Activated CD8-positive, alpha-beta memory T cell treated with anti-CD3 and anti-CD28 coated beads, Interleukin-2, amount 50 U/mL, for 4 hours (primary cell): ENCODE measurements around the gene POLR1G.
"Not testable (repeated sequence)": the region's sequence is repeated elsewhere in the genome, so short reads cannot be mapped to it uniquely, and the experiment has no call there.

Experiments used
- DNase-seq: peaks from one replicate; pipeline ENCODE4 v3.0.0-alpha.2; 2020

Gene POLR1G

GRCh38 chr19:45423033-45423588 is 16.7 kb downstream of the POLR1G start:
- DNase-seq: peak; percentile 82

GRCh38 chr19:45423589-45424190 is 17.2 kb downstream of the POLR1G start, which contains the start of gene ERCC1:
ERCC1 (minus strand) TSS chr19:45423917; CDS start chr19:45423374, 543 bp downstream.
- peak; percentile 63 for DNase-seq

DNA sequence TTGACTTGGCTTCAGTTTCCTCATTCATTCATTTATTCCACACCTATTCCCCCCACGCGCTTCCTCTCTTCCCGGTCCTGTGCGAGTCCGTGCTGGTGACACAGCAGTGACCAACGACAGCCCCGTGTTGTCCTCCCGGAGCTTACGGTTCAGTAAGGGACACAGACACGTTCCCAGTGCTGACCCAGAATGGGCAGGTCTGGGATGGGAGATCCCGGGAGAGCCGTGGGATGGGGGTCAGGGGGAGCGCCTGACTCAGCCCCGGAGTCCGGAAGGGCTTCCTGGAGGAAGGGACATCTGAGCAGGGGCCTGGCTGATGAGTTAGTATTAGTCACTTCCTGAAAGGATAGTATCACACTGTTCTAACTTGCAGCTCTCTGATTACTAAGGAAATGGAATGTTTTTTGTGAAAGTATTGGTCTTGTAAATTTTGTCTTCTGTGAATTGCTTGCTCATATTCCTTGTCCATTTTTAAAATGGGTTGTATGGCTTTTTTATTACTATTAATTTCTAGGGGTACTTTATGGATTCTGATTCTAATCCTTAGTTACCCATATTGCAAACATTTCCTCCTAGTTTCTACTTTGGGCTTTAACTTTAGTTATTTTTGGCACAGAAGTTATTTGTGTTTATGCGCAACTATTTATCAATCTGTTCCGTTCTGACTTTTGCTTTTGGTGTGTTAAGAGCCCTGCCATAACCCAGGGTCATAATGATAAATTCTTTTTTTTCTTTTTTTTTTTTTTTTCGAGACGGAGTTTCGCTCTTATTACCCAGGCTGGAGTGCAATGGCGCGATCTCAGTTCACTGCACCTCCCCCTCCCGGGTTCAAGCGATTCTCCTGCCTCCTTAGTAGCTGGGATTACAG is 18.0 kb downstream of the POLR1G start:
- no peak for DNase-seq

DNA sequence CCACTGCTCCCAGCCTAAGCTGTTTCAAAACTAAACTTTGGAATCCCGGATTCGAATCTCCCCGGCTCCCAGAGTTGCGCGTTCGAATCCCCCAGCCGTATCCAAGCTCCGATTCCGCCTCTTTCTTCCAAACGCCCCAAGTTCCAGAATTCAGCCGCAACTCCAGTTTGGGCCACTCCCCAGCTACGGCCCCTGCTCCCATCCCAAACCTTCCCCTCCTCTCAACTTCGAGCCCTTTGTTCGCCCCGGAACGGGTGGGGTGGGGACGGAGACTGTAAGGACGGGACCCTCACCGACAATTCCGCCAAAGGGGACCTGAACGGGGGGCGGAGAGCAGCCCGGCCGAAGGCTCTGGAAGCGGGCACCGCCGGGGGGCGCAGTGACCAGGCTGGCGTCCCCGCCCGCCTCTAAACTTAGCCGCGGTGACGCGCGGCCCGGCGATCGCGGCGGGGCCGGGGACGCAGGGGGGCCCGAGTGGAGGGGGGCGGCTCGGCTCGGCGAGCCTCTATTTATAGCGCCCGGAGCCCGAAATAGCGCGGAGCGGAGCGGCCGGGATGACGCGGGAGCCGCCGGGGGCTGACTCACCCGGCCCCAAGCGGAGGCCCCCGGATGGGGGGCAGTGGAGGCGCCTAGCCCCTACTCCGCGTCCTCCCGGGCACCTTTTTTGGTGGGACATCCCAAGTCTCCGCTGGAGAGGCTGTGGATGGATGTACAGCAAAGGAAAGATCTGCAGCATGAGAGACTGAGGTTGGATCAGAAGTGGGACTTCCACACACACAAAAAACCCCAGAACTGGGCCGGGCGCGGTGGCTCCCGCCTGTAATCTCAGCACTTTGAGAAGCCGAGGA is 22.2 kb downstream of the POLR1G start:
- DNase-seq: peak; percentile 48

DNA sequence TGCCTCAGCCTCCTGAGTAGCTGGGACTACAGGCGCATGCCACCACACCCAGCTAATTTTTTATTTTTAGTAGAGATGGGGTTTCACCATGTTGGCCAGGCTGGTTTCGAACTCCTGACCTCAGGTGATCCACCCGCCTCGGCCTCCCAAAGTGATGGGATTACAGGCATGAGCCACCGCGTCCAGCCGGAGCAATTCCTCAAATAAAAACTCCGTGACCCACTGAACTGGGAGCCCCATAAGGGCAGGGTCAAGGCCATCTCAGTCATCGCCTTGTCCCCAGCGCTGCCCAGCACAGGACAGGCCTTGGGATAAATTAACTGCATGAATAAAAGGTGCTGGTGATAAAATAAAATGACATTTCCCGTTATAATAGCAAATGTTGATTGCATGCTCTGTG is 23.5 kb downstream of the POLR1G start:
- not testable (repeated sequence) for DNase-seq

GRCh38 chr19:45431008-45431407 is 24.6 kb downstream of the POLR1G start:
- not testable (repeated sequence) for DNase-seq

- not testable (repeated sequence) for DNase-seq
Measured at GRCh38 chr19:45432543-45432942, 26.1 kb downstream of the POLR1G start.

GRCh38 chr19:45437328-45437727 is 30.9 kb downstream of the POLR1G start:
- no peak for DNase-seq

GRCh38 chr19:45439190-45439568 is 32.7 kb downstream of the POLR1G start:
- DNase-seq: no peak

DNA sequence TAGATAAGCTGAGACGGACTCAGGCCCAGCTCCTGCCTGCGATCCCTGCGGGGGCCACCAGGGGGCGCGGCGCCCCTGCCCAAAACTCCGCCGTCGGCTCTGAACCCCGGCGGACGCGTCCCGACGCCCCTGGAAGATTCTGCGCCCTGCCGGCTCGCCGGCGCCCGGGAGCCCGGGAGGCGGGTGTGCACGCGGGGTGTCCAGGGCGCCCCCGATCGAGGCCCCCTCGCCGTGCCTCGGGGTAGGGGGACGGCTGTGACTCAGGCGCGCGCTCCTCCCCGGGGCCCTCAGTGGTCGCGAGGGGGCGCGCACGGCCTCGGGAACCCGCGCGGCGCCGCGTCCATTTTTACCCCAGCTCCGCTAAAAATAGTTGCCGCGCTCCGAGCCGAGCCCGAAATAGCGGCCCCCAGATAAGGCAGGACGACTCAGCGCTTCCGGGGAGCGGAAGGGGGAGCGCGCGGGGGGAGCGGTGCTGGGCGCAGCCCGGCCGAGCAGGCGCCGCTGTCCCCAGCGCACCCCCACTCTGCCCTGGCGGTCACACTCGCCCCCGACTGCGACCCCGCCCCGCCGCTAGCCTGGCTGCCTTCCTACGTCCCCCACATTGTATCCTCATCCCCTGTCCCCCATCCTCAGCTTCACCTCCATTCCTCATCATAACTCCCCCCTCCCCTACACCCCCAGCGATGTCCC is 33.3 kb downstream of the POLR1G start:
- DNase-seq: peak; percentile 87

GRCh38 chr19:45440259-45440638 is 33.8 kb downstream of the POLR1G start:
- DNase-seq: no peak

DNA sequence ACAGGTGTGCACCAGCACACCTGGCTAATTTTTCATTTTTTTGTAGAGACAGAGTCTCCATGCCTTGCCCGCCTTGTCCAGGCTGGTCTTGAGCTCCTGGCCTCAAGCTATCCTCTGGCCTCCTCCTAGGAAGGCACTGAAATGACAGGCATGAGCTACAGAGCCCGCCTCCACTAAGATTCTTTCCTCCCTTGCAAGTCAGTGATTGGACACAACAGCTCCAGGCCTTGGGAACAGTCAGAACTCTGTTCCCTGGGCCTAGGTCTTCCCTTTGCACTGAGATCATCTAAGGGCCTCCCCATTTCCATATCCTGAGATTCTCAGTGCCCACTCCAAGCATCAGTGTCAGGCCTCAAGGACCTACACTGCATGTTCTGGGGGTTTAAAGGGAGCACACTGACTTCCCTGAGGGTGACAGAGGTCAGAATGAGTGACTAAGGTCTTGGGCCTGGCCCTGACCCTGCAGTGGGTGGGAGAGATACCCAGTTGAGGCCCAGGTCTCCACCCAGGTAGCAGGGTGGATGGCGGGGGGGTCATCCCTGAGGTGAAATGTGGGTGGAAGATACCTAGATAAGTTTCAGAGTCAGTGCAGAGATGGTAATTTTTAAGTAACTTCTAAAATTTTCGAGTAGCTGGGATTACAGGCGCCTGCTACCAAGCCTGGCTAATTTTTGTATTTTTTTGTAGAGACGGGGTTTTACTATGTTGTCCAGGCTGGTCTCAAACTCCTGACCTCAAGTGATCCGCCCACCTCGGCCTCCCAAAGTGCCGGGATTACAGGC is 34.6 kb downstream of the POLR1G start:
- no peak for DNase-seq

DNA sequence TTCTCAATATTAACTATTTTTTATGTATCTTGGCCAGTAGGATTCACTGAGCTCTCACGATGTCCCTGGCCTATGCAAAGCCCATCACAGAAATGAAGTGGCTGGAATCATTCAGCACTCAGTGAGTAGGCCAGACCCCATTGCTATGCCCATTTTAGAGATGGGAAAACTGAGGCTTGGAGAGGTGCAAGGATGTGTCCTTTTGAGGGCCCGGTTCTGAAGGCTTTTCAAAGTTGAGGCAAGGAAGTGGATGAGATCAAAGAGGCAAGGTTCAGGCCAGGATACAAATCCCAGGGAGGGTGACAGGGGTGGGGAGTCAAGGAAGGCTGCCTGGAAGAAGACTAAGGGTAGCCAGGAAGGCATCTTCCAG is 35.9 kb downstream of the POLR1G start:
- DNase-seq: no peak

DNA sequence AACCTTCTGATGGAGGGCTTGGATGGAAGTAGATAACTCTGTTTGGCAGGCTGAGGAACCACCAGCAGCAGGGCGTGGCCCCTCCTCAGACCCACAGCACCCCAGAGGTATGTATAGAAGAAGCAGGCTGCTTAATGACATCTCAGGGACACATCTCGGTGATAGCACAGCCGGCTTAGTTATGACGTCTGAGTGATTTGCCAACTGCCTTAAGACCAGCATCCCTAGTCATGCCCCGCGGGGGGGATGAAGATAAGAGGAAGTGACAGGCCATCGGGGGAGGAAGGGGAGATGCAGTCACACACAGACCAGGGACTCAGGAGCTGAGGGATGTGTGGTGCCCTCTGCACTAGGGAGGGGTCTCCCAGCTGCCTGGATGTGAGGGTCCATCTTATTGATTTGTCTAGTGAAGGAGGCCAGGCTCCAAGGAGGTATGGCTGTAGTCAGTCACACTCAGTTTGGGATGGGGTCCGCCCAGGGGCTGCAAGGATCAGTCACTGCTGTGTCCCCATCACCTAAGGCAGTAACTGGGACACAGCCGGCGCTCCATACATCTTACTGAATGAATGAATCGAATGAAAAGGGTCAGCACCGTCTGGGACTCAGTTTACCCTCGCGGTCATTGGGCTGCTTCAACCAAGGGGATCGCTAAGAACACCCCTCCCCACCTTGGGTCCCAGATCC is 36.5 kb downstream of the POLR1G start:
- peak; percentile 42 for DNase-seq

- peak; percentile 47 for DNase-seq
Measured at GRCh38 chr19:45443462-45444317, 37.2 kb downstream of the POLR1G start.

GRCh38 chr19:45444318-45445041 is 38.0 kb downstream of the POLR1G start:
- DNase-seq: peak; percentile 71

GRCh38 chr19:45445139-45445538 is 38.7 kb downstream of the POLR1G start:
- DNase-seq: no peak

DNA sequence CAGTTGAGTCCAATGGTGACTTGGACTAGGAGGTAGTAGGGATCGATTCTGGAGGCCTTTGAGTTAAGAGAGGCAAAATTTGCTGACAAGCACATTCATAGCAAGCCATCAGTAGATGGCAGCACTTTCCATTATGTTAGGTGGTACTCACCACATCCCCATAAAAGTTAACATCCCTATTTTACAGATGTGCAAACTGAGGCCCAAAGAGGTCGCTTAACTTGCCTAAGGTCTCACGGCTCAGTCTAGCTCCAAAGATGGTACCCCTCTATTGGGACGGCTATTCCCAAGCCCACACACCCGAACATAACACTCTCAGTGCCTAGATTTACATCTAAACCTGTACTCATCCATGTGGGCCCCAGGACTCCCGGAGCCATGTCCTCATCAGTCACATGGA is 39.9 kb downstream of the POLR1G start:
- no peak for DNase-seq

GRCh38 chr19:45446944-45447343 is 40.5 kb downstream of the POLR1G start:
- DNase-seq: no peak

- DNase-seq: no peak
Measured at GRCh38 chr19:45448425-45448756, 41.9 kb downstream of the POLR1G start.
